Measurements from ENCODE around the gene CASP14. TPM values are rescaled to one million over a fixed set of nuclear protein-coding genes. Genes with fewer than 3 reads are reported as not detected.
"Not testable (repeated sequence)": the region's sequence is repeated elsewhere in the genome, so short reads cannot be mapped to it uniquely, and the experiment has no call there.

The CASP14 gene
- polyA plus RNA-seq, 2 of the 4 experiments (the other 2 are of a cell fraction): not detected

DNA sequence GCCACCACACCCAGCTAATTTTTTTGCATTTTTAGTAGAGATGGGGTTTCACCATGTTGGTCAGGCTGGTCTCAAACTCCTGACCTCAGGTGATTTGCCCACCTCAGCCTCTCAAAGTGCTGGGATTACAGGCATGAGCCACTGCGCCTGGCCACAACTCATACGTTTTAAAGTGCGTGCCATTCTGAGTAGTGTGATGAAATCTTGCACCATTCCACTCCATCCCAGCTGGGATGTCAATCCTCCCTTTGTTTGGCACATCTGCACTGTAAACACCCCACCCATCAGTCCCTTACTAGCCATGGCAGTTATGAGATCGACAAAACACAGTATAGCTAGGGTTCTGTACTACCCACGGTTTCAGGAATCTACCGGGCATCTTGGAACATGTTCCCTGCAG, 48.7 kb downstream of the CASP14 start:
- H3K4me3 ChIP-seq; H3K4me2 ChIP-seq; ATAC-seq; H3K9me3 ChIP-seq; CTCF ChIA-PET; H3K4me1 ChIP-seq; H3K27ac ChIP-seq; POLR2A ChIA-PET; FAIRE-seq; DNase-seq (ENCODE audit: low read depth in 1 of 2, low spot score in 1 of 2): not testable (repeated sequence)
- WGBS (ENCODE audit: missing lambda C conversion rate): 77% methylated on average over 6 of the region's 6 CpGs

DNA sequence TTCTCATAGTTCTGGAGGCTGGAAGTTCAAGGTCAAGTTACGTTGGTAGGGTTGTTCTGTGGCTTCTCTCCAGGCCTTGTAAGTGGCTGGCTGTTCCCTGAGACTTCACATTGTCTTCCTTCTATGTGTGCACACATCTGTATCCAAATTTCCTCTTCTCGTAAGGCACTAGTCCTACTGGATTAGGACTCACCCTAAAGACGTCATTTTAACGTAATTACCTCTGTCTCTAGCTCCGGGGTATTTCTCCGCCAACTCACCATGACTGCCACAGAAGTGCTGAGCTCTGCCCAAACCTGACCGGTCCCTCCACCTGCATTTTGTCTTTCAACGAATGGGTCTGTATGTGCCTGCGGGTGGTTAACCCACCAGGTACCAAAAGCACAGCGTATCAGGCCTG, 49.2 kb downstream of the CASP14 start:
- no peak for ATAC-seq
- TF ChIP-seq RAD21 (conservative IDR thresholded peaks at IDR 0.05 in 1 of 2, IDR thresholded peaks at IDR 0.05 in 1 of 2): no peak
- TF ChIP-seq CEBPB (IDR thresholded peaks at IDR 0.05): no peak
- TF ChIP-seq CHD4 (IDR thresholded peaks at IDR 0.05; ENCODE audit: borderline replicate concordance): no peak
- no peak for TF ChIP-seq ZC3H11A (IDR thresholded peaks at IDR 0.05)
- no peak for TF ChIP-seq EHMT2 (IDR thresholded peaks at IDR 0.05; ENCODE audit: low read depth)
- TF ChIP-seq NR3C1 (IDR thresholded peaks at IDR 0.05): no peak
- TF ChIP-seq POLR2AphosphoS2 (conservative IDR thresholded peaks at IDR 0.05; ENCODE audit: low read length): no peak
- TF ChIP-seq, protein P1, sequence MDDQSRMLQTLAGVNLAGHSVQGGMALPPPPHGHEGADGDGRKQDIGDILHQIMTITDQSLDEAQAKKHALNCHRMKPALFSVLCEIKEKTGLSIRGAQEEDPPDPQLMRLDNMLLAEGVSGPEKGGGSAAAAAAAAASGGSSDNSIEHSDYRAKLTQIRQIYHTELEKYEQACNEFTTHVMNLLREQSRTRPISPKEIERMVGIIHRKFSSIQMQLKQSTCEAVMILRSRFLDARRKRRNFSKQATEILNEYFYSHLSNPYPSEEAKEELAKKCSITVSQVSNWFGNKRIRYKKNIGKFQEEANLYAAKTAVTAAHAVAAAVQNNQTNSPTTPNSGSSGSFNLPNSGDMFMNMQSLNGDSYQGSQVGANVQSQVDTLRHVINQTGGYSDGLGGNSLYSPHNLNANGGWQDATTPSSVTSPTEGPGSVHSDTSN (IDR thresholded peaks at IDR 0.05): no peak
- TF ChIP-seq GATA3 (IDR thresholded peaks at IDR 0.05; ENCODE audit: borderline replicate concordance): no peak
- no peak for TF ChIP-seq SMC3 (IDR thresholded peaks at IDR 0.05)
- TF ChIP-seq, protein P2, sequence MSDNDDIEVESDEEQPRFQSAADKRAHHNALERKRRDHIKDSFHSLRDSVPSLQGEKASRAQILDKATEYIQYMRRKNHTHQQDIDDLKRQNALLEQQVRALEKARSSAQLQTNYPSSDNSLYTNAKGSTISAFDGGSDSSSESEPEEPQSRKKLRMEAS (IDR thresholded peaks at IDR 0.05): no peak
- Histone ChIP-seq H3K9me3 (peaks cover 12% of the 10 kb centered on the region; the same call in 1 of the 3 replicates), H3K27ac (no peak overlapping the region), H3K4me3 (no peak overlapping the region), H3K4me2 (no peak overlapping the region), H3K4me1 (no peaks in the 10 kb centered on the region)
- DNase-seq (ENCODE audit: low read depth in 1 of 2, low spot score in 1 of 2): no peak
- WGBS (ENCODE audit: missing lambda C conversion rate): 61% methylated on average over 10 of the region's 10 CpGs
- ChIA-PET CTCF (interaction anchor here (0.6 kb wide), 1 partner anchor 32 kb away, joined by 3 read pairs; no protein-coding TSS in a partner anchor), POLR2A (no interaction called here)
- no peak for FAIRE-seq

DNA sequence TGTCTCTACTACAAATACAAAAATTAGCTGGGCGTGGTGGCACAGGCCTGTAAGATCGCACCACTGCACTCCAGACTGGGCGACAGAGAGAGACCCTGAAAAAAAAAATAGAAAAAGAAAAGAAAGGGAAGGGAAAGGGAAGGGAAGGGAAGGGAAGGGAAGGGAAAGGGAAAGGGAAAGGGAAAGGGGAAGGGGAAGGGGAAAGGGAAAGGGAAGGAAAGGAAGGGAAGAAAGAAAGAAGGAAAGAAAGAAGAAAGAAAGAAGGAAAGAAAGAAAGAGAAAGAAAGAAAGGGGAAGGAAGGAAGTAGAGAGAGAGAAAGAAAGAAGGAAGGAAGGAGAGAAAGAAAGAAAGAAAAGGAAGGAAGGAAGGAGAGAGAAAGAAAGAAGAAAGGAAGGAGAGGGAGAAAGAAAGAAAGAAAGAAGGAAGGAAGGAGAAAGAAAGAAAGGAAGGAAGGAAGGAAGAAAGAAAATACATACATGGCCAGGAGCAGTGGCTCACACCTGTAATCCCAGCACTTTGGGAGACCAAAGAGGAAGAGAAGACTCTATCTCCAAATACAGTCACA, 49.8 kb downstream of the CASP14 start:
- ChIA-PET CTCF (interaction anchor here (0.6 to 1.6 kb wide), 3 partner anchors 32 to 78 kb away, joined by 3 to 4 read pairs (median 3); no protein-coding TSS in a partner anchor), POLR2A (no interaction called here)
- FAIRE-seq (no peak), ATAC-seq (no peak), DNase-seq (ENCODE audit: low read depth in 1 of 2, low spot score in 1 of 2) (no peak)
- peaks cover 16% of the 10 kb centered on the region; the same call in 1 of the 3 replicates for H3K9me3 ChIP-seq
- no peak overlapping the region for H3K27ac ChIP-seq
- H3K4me2 ChIP-seq: no peak overlapping the region
- WGBS (ENCODE audit: missing lambda C conversion rate): 56% methylated on average over 3 of the region's 3 CpGs
- no peaks in the 10 kb centered on the region for H3K4me1 ChIP-seq
- no peak overlapping the region for H3K4me3 ChIP-seq
- TF ChIP-seq HEYL (CRISPR knock-in tag; IDR thresholded peaks at IDR 0.05) (no peak), NR3C1 (IDR thresholded peaks at IDR 0.05) (no peak), EHF (CRISPR knock-in tag; IDR thresholded peaks at IDR 0.05) (no peak), POLR2A (IDR thresholded peaks at IDR 0.05; ENCODE audit: low read length) (no peak), MAFK (IDR thresholded peaks at IDR 0.05; ENCODE audit: partially characterized antibody) (no peak)

DNA sequence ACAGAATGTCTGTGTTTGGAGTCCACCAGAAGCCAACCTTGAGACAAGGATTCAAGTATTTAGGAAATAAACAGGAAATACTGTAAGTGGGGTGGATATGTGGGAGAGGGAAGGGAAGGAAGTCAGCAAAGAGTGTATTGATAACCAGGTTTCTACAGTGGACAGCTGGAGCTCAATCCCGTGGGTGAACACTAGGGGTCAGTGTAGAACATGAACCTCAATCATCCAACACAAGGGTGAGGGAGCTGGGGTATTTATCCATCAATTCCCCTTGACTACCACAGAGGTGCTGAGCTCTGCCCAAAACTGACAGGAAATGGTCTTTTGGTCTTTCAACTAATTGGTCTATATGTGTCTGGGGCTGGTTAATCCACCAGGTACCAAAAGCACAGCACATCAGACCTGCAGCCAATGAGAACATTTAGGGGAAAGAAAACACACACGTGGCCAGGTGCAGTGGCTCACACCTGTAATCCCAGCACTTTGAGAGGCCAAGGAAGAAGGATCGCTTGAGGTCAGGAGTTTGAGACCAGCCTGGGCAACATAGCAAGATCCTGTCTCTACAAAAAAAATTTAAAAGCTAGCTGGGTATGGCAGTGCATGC, 52.3 kb downstream of the CASP14 start:
- Histone ChIP-seq H3K27ac (no peak overlapping the region), H3K4me3 (no peak overlapping the region), H3K4me1 (peaks cover 3% of the 10 kb centered on the region; the same call in 2 of the 3 replicates), H3K4me2 (no peak overlapping the region), H3K9me3 (peaks cover 21% of the 10 kb centered on the region; the same call in 2 of the 3 replicates)
- ATAC-seq (peak in 1 of 2 experiments; percentile 63; a peak in 4 of 6 replicates), FAIRE-seq (no peak), DNase-seq (ENCODE audit: low read depth in 1 of 2, low spot score in 1 of 2) (peak in 1 of 2 experiments; percentile 48)
- CTCF ChIA-PET: interaction anchor here (0.9 to 2.4 kb wide), 8 partner anchors 9 to 146 kb away, joined by 3 to 20 read pairs (median 3); partner anchors contain the start of gene OR1I1
- 27% methylated on average over 3 of the region's 3 CpGs for WGBS (ENCODE audit: missing lambda C conversion rate)
- POLR2A ChIA-PET: no interaction called here
- TF ChIP-seq RAD21 (conservative IDR thresholded peaks at IDR 0.05 in 1 of 2, IDR thresholded peaks at IDR 0.05 in 1 of 2): peak in 1 of 2 experiments; percentile 36; a peak in 1 of 5 replicates
- TF ChIP-seq, protein P3, sequence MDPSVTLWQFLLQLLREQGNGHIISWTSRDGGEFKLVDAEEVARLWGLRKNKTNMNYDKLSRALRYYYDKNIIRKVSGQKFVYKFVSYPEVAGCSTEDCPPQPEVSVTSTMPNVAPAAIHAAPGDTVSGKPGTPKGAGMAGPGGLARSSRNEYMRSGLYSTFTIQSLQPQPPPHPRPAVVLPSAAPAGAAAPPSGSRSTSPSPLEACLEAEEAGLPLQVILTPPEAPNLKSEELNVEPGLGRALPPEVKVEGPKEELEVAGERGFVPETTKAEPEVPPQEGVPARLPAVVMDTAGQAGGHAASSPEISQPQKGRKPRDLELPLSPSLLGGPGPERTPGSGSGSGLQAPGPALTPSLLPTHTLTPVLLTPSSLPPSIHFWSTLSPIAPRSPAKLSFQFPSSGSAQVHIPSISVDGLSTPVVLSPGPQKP (IDR thresholded peaks at IDR 0.05; ENCODE audit: low read depth, low read length): no peak
- TF ChIP-seq, protein P4, sequence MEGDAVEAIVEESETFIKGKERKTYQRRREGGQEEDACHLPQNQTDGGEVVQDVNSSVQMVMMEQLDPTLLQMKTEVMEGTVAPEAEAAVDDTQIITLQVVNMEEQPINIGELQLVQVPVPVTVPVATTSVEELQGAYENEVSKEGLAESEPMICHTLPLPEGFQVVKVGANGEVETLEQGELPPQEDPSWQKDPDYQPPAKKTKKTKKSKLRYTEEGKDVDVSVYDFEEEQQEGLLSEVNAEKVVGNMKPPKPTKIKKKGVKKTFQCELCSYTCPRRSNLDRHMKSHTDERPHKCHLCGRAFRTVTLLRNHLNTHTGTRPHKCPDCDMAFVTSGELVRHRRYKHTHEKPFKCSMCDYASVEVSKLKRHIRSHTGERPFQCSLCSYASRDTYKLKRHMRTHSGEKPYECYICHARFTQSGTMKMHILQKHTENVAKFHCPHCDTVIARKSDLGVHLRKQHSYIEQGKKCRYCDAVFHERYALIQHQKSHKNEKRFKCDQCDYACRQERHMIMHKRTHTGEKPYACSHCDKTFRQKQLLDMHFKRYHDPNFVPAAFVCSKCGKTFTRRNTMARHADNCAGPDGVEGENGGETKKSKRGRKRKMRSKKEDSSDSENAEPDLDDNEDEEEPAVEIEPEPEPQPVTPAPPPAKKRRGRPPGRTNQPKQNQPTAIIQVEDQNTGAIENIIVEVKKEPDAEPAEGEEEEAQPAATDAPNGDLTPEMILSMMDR (IDR thresholded peaks at IDR 0.05): peak; percentile 33; the same call in 2 of the 3 replicates

Data from A549 (cell line).